ENCODE measurements around the gene STIMATE. TPM values are rescaled to one million over a fixed set of nuclear protein-coding genes. Genes with fewer than 3 reads are reported as not detected.

STIMATE gene
- total RNA-seq, 1 donor from 2014 or later: 28.4 TPM

- no peak overlapping the region for H3K4me3 Mint-ChIP-seq
- H3K27me3 Mint-ChIP-seq: no peaks in the 10 kb centered on the region
- DNase-seq (ENCODE audit: extremely low spot score, unreplicated experiment): no peak
- no peaks in the 10 kb centered on the region for H3K9me3 Mint-ChIP-seq
- peaks cover 11% of the 10 kb centered on the region for H3K36me3 Mint-ChIP-seq
- TF ChIP-seq CTCF (conservative IDR thresholded peaks at IDR 0.05): no peak
- H3K4me1 Mint-ChIP-seq (ENCODE audit: unreplicated experiment): peaks cover 7% of the 10 kb centered on the region
- H3K27ac Mint-ChIP-seq: no peak overlapping the region
Observed at GRCh38 chr3:52842424-52842823, 54.9 kb downstream of the STIMATE start.

DNA sequence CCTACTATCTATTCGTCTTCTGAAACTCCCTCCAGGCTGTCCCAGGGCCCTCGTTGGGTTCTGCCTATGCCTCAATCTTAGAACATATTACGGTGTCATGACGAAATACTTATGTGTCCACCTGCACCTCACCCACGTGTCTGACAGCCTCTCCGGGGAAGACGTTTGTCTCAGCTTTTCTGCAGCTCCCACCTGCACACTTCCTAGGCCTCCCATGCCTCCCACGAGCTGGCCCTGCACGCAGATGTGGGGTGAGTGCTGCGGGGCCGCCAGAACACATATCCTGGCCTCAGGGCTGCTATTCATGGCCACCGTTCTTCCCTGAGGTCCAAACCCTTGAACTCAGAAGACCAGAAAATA, 55.4 kb downstream of the STIMATE start:
- no peaks in the 10 kb centered on the region for H3K27me3 Mint-ChIP-seq
- no peak overlapping the region for H3K27ac Mint-ChIP-seq
- TF ChIP-seq CTCF (conservative IDR thresholded peaks at IDR 0.05): no peak
- no peak overlapping the region for H3K4me3 Mint-ChIP-seq
- peaks cover 7% of the 10 kb centered on the region for H3K4me1 Mint-ChIP-seq (ENCODE audit: unreplicated experiment)
- DNase-seq (ENCODE audit: extremely low spot score, unreplicated experiment): no peak
- no peaks in the 10 kb centered on the region for H3K9me3 Mint-ChIP-seq
- H3K36me3 Mint-ChIP-seq: peaks cover 11% of the 10 kb centered on the region

DNA sequence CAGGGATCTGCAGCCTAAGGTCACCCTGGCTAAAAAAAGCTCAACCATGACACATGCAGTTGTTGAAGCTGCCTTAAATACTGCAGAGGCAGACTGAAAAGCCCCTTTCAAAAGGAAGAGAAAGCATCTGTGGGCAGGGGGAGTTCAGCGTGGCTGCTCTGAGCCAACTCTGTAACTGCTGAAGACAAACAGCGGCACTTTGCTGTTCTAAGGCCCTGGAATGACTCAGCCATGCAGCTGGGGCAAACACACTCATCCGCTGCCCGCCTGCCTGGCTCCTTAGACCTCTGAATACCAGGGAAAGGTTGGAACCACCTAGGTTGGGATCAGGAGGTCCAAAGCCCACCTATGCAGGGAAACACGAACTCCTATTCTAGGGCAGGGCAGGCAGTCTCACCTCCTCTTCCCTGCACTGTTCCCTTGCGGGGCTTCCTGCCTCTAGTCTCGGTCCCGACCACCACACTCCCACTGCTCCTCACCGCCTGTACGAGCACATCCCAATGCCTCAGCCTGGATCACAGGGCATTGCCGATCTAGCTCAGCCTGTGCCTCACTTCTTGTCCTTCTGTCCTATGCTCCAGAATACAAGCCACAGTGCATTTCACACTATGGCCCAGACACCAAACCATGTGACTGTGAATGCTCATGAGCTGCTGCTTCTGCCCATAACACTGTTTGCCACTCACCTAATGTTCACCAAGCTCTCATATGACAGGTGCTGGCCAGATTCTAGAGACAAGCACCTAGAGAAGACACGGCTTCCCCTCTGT, 56.0 kb downstream of the STIMATE start:
- no peak for DNase-seq (ENCODE audit: extremely low spot score, unreplicated experiment)
- H3K36me3 Mint-ChIP-seq: peaks cover 11% of the 10 kb centered on the region
- H3K4me1 Mint-ChIP-seq (ENCODE audit: unreplicated experiment): peaks cover 7% of the 10 kb centered on the region
- no peak overlapping the region for H3K27ac Mint-ChIP-seq
- no peaks in the 10 kb centered on the region for H3K27me3 Mint-ChIP-seq
- no peak overlapping the region for H3K4me3 Mint-ChIP-seq
- TF ChIP-seq CTCF (conservative IDR thresholded peaks at IDR 0.05): no peak
- H3K9me3 Mint-ChIP-seq: no peaks in the 10 kb centered on the region

DNA sequence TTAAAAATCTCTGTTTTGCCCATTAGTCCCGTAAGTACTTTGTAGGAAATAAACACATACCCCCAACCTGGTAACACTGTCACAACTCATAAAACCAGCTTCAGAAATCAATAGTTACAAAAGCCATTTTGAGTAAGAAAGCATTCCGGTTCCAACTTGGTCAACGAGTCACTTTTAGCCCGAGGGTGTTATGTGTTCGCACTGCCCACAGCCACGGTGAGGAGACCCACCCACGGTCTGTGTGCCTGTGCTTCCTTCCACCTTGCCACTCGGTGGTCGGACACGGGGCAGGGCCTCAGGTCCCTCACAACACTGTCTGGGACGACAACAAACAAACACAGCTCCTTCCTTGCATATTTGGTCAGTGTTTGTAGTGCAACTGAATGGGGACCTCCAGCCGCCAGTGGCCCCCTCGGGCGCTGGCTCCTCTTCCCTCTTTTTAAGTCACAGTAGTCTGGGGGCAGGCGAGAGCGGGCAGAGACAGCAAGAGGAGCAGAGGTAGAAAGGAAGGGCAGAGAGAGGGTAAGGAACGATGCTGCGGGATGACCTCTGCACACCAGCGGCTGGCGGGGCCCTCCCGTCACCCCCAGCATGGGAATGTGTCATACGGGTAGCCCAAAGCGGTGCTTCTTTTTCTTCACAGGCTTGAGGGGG, 57.3 kb downstream of the STIMATE start:
- Mint-ChIP-seq H3K4me1 (ENCODE audit: unreplicated experiment) (peaks cover 12% of the 10 kb centered on the region), H3K27me3 (no peaks in the 10 kb centered on the region), H3K4me3 (no peak overlapping the region), H3K9me3 (no peaks in the 10 kb centered on the region), H3K27ac (no peak overlapping the region), H3K36me3 (peaks cover 11% of the 10 kb centered on the region)
- TF ChIP-seq CTCF (conservative IDR thresholded peaks at IDR 0.05): no peak
- DNase-seq (ENCODE audit: extremely low spot score, unreplicated experiment): no peak

- no peak overlapping the region for H3K27ac Mint-ChIP-seq
Observed at GRCh38 chr3:52839268-52839575, 58.1 kb downstream of the STIMATE start.

More at GRCh38 chr3:52839268-52839575, 58.1 kb downstream of the STIMATE start:
- Mint-ChIP-seq H3K9me3 (no peaks in the 10 kb centered on the region), H3K4me3 (no peak overlapping the region), H3K4me1 (ENCODE audit: unreplicated experiment) (peaks cover 20% of the 10 kb centered on the region), H3K36me3 (peaks cover 11% of the 10 kb centered on the region), H3K27me3 (no peaks in the 10 kb centered on the region)
- no peak for TF ChIP-seq CTCF (conservative IDR thresholded peaks at IDR 0.05)
- no peak for DNase-seq (ENCODE audit: extremely low spot score, unreplicated experiment)

All from type B pancreatic cell (in vitro differentiated cells).